Measurements from ENCODE around the gene TEAD3. TPM values are rescaled to one million over a fixed set of nuclear protein-coding genes. Genes with fewer than 3 reads are reported as not detected.
"Not testable (repeated sequence)": the region's sequence is repeated elsewhere in the genome, so short reads cannot be mapped to it uniquely, and the experiment has no call there.

The TEAD3 gene
- polyA plus RNA-seq, 1 donor from 2014 or later, result 0.10 TPM

GRCh38 chr6:35436071-35436857 lies 60.6 kb downstream of the TEAD3 start:
- no peak for TF ChIP-seq POLR2AphosphoS5 (IDR thresholded peaks at IDR 0.05)
- no peak for TF ChIP-seq TAF1 (IDR thresholded peaks at IDR 0.05; ENCODE audit: low read depth)
- no peak for TF ChIP-seq MXI1 (conservative IDR thresholded peaks at IDR 0.05; ENCODE audit: poor library complexity, severe bottlenecking)
- TF ChIP-seq EP300 (conservative IDR thresholded peaks at IDR 0.05; ENCODE audit: poor library complexity, severe bottlenecking), result no peak
- TF ChIP-seq RAD21 (conservative IDR thresholded peaks at IDR 0.05), result no peak
- TF ChIP-seq REST (IDR thresholded peaks at IDR 0.05; ENCODE audit: borderline replicate concordance), result no peak
- TF ChIP-seq CTCF (IDR thresholded peaks at IDR 0.05; ENCODE audit: poor library complexity, severe bottlenecking), result no peak
- no peak for TF ChIP-seq SMC3 (conservative IDR thresholded peaks at IDR 0.05; ENCODE audit: poor library complexity)
- TF ChIP-seq EZH2 (IDR thresholded peaks at IDR 0.05; ENCODE audit: borderline replicate concordance, insufficient read depth, low read length, poor library complexity, severe bottlenecking), result no peak
- Histone ChIP-seq H3K36me3 (ENCODE audit: insufficient read depth, low read length) (no peaks in the 10 kb centered on the region), H3F3A (ENCODE audit: insufficient read depth, low read length, poor library complexity, severe bottlenecking) (no peaks in the 10 kb centered on the region), H4K20me1 (ENCODE audit: insufficient read depth) (no peaks in the 10 kb centered on the region), H3K9me3 (ENCODE audit: low read length) (no peaks in the 10 kb centered on the region), H3K9ac (ENCODE audit: low read length) (no peak overlapping the region), H3K27me3 (ENCODE audit: insufficient read depth, low read depth, low read length) (no peaks in the 10 kb centered on the region), H3K4me2 (ENCODE audit: low read length) (no peak overlapping the region), H3K27ac (ENCODE audit: low read length) (no peak overlapping the region), H3K79me2 (replicated peaks; ENCODE audit: insufficient read depth, low read length) (no peaks in the 10 kb centered on the region), H2AFZ (ENCODE audit: low read depth, low read length) (no peak overlapping the region), H3K4me3 (ENCODE audit: low read length) (no peak overlapping the region), H3K9me2 (ENCODE audit: insufficient read depth, low read length) (no peaks in the 10 kb centered on the region)

- no peaks in the 10 kb centered on the region for H3K79me2 ChIP-seq (replicated peaks; ENCODE audit: insufficient read depth, low read length)
- H2AFZ ChIP-seq (ENCODE audit: low read depth, low read length), result no peak overlapping the region
- no peaks in the 10 kb centered on the region for H4K20me1 ChIP-seq (ENCODE audit: insufficient read depth)
- TF ChIP-seq REST (IDR thresholded peaks at IDR 0.05; ENCODE audit: borderline replicate concordance), result no peak
- TF ChIP-seq POLR2AphosphoS5 (IDR thresholded peaks at IDR 0.05), result no peak
- no peak for TF ChIP-seq MXI1 (conservative IDR thresholded peaks at IDR 0.05; ENCODE audit: poor library complexity, severe bottlenecking)
- TF ChIP-seq EZH2 (IDR thresholded peaks at IDR 0.05; ENCODE audit: borderline replicate concordance, insufficient read depth, low read length, poor library complexity, severe bottlenecking), result no peak
- no peaks in the 10 kb centered on the region for H3K9me2 ChIP-seq (ENCODE audit: insufficient read depth, low read length)
- no peak overlapping the region for H3K27ac ChIP-seq (ENCODE audit: low read length)
- no peak overlapping the region for H3K4me3 ChIP-seq (ENCODE audit: low read length)
- no peaks in the 10 kb centered on the region for H3K36me3 ChIP-seq (ENCODE audit: insufficient read depth, low read length)
- H3K9ac ChIP-seq (ENCODE audit: low read length), result no peak overlapping the region
- no peaks in the 10 kb centered on the region for H3F3A ChIP-seq (ENCODE audit: insufficient read depth, low read length, poor library complexity, severe bottlenecking)
- H3K27me3 ChIP-seq (ENCODE audit: insufficient read depth, low read depth, low read length), result no peaks in the 10 kb centered on the region
- no peak overlapping the region for H3K4me2 ChIP-seq (ENCODE audit: low read length)
- H3K9me3 ChIP-seq (ENCODE audit: low read length), result no peaks in the 10 kb centered on the region
Observed at GRCh38 chr6:35435074-35435837, 61.6 kb downstream of the TEAD3 start.

- not testable (repeated sequence) for H3K4me3 ChIP-seq (ENCODE audit: low read length); H3K27me3 ChIP-seq (ENCODE audit: insufficient read depth, low read depth, low read length); H3K4me2 ChIP-seq (ENCODE audit: low read length); H3K79me2 ChIP-seq (replicated peaks; ENCODE audit: insufficient read depth, low read length); H3K27ac ChIP-seq (ENCODE audit: low read length); H3K9me3 ChIP-seq (ENCODE audit: low read length); H3F3A ChIP-seq (ENCODE audit: insufficient read depth, low read length, poor library complexity, severe bottlenecking); H3K9ac ChIP-seq (ENCODE audit: low read length); H3K9me2 ChIP-seq (ENCODE audit: insufficient read depth, low read length); H3K36me3 ChIP-seq (ENCODE audit: insufficient read depth, low read length); H2AFZ ChIP-seq (ENCODE audit: low read depth, low read length); H4K20me1 ChIP-seq (ENCODE audit: insufficient read depth)
Observed at GRCh38 chr6:35432702-35433101, 64.2 kb downstream of the TEAD3 start.

All from neural cell (in vitro differentiated cells).